Activated naive CD8-positive, alpha-beta T cell treated with anti-CD3 and anti-CD28 coated beads, Interleukin-2, amount 50 U/mL, for 24 hours (primary cell): ENCODE results near the gene SLC16A14.

ENCODE experiments used
- ATAC-seq: fragments of 150-1000 bp; cut with Tn5 transposase; one replicate; pipeline ENCODE4 v1.10.0; 2021
- DNase-seq: peaks from one replicate; pipeline ENCODE4 v3.0.0; 2021
- H3K27ac Mint-ChIP-seq: one replicate; pipeline ENCODE4 v1.8.0; 2021; ENCODE audit warnings: mild to moderate bottlenecking, mixed read lengths
- H3K27me3 Mint-ChIP-seq: one replicate; pipeline ENCODE4 v1.8.0; 2021; ENCODE audit warnings: mixed read lengths
- H3K36me3 Mint-ChIP-seq: one replicate; pipeline ENCODE4 v1.8.0; 2021; ENCODE audit warnings: low read depth, mixed read lengths
- H3K4me1 Mint-ChIP-seq: one replicate; pipeline ENCODE4 v1.8.0; 2021; ENCODE audit warnings: mixed read lengths
- H3K4me3 Mint-ChIP-seq: one replicate; pipeline ENCODE4 v1.8.0; 2021; ENCODE audit warnings: mild to moderate bottlenecking, moderate library complexity, mixed read lengths
- H3K9me3 Mint-ChIP-seq: one replicate; pipeline ENCODE4 v1.8.0; 2021; ENCODE audit warnings: mixed read lengths

The SLC16A14 gene

GRCh38 chr2:230008708-230009066 lies 60.0 kb downstream of the SLC16A14 start:
- Mint-ChIP-seq H3K4me3 (no peak overlapping the region), H3K9me3 (no peaks in the 10 kb centered on the region), H3K36me3 (no peaks in the 10 kb centered on the region), H3K27me3 (no peaks in the 10 kb centered on the region), H3K27ac (no peak overlapping the region), H3K4me1 (peaks cover 7% of the 10 kb centered on the region)
- DNase-seq (no peak), ATAC-seq (no peak)

- peak; percentile 75 for ATAC-seq
- Mint-ChIP-seq H3K4me3 (no peak overlapping the region), H3K4me1 (peaks cover 7% of the 10 kb centered on the region), H3K27me3 (no peaks in the 10 kb centered on the region), H3K9me3 (no peaks in the 10 kb centered on the region), H3K36me3 (no peaks in the 10 kb centered on the region), H3K27ac (no peak overlapping the region)
- DNase-seq: peak; percentile 87
These were observed 60.6 kb downstream of the SLC16A14 start for GRCh38 chr2:230007931-230008707.

- no peaks in the 10 kb centered on the region for H3K9me3 Mint-ChIP-seq
- H3K27me3 Mint-ChIP-seq: no peaks in the 10 kb centered on the region
- H3K27ac Mint-ChIP-seq: no peak overlapping the region
- peaks cover 4% of the 10 kb centered on the region for H3K4me1 Mint-ChIP-seq
- peak; percentile 46 for ATAC-seq
- no peak for DNase-seq
- no peaks in the 10 kb centered on the region for H3K36me3 Mint-ChIP-seq
- no peak overlapping the region for H3K4me3 Mint-ChIP-seq
These were observed 68.4 kb downstream of the SLC16A14 start for GRCh38 chr2:230000118-230000841.

- Mint-ChIP-seq H3K4me3 (no peak overlapping the region), H3K9me3 (no peaks in the 10 kb centered on the region), H3K27me3 (no peaks in the 10 kb centered on the region), H3K4me1 (peaks cover 7% of the 10 kb centered on the region), H3K36me3 (peaks cover 2% of the 10 kb centered on the region), H3K27ac (no peak overlapping the region)
- no peak for ATAC-seq
- DNase-seq: no peak
These were observed 71.2 kb downstream of the SLC16A14 start for GRCh38 chr2:229997565-229997964.

GRCh38 chr2:229996320-229996719 lies 72.4 kb downstream of the SLC16A14 start:
- Mint-ChIP-seq H3K4me1 (peaks cover 7% of the 10 kb centered on the region), H3K27me3 (no peaks in the 10 kb centered on the region), H3K27ac (no peak overlapping the region), H3K9me3 (no peaks in the 10 kb centered on the region), H3K4me3 (no peak overlapping the region), H3K36me3 (peaks cover 2% of the 10 kb centered on the region)
- DNase-seq (no peak), ATAC-seq (no peak)

- no peaks in the 10 kb centered on the region for H3K9me3 Mint-ChIP-seq
- H3K36me3 Mint-ChIP-seq: peaks cover 2% of the 10 kb centered on the region
- ATAC-seq (no peak), DNase-seq (no peak)
- H3K4me1 Mint-ChIP-seq: peaks cover 3% of the 10 kb centered on the region
- no peaks in the 10 kb centered on the region for H3K27me3 Mint-ChIP-seq
- no peak overlapping the region for H3K4me3 Mint-ChIP-seq
- H3K27ac Mint-ChIP-seq: no peak overlapping the region
These were observed 75.5 kb downstream of the SLC16A14 start for GRCh38 chr2:229993236-229993635.
